CD1c-positive myeloid dendritic cell (primary cell): ENCODE results near the gene TWIST2.

Experiments used
- DNase-seq: peaks from one replicate; pipeline ENCODE4 v3.0.0-alpha.2; 2016; ENCODE audit errors: extremely low spot score

TWIST2 gene

DNA sequence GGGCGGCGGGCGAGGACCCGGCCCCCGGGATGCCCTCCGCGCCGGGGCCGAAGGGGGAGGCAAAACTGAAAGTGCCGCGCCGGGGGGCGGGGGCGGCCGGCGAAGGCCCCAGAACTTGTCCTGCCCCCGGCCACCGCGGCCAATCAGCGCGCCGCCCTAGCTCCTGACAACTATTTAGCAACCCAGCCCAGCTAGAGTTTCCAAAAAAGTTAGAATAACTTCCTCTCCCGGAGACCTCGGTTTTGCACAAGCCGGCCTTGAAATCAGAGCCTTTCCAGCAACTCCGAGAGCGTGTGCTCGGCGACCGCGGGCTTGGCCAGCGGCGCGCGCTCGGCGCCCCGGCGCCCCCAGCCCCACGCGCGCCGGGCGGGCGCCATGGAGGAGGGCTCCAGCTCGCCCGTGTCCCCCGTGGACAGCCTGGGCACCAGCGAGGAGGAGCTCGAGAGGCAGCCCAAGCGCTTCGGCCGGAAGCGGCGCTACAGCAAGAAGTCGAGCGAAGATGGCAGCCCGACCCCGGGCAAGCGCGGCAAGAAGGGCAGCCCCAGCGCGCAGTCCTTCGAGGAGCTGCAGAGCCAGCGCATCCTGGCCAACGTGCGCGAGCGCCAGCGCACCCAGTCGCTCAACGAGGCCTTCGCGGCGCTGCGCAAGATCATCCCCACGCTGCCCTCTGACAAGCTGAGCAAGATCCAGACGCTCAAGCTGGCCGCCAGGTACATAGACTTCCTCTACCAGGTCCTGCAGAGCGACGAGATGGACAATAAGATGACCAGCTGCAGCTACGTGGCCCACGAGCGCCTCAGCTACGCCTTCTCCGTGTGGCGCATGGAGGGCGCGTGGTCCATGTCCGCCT is at the start of gene TWIST2:
TWIST2 (plus strand) TSS at position 245 of the 850 bp plus-strand sequence; CDS start at position 376, 131 bp downstream.
- DNase-seq: peak; percentile 57

GRCh38 chr2:238801791-238802190 is 46.1 kb upstream of the TWIST2 start:
- DNase-seq: no peak

DNA sequence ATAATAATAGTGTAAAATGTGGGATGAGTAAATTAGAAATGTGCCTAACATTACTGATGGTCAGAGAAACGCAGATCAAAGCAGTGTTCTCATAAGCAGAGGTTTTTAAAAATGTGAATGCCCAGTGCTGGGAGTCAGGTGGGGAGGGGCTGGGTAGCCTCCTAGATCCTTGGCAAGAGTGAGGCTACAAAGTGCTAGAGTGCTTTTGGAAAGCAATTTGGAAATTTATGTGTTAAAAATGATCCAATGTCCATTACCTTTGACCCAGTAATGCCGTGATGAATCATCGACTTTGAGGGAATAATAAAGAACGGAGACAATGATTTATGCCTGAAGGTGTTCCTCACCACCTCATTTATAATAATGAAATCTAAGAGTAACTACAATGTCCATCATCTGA is 44.9 kb upstream of the TWIST2 start:
- no peak for DNase-seq

DNA sequence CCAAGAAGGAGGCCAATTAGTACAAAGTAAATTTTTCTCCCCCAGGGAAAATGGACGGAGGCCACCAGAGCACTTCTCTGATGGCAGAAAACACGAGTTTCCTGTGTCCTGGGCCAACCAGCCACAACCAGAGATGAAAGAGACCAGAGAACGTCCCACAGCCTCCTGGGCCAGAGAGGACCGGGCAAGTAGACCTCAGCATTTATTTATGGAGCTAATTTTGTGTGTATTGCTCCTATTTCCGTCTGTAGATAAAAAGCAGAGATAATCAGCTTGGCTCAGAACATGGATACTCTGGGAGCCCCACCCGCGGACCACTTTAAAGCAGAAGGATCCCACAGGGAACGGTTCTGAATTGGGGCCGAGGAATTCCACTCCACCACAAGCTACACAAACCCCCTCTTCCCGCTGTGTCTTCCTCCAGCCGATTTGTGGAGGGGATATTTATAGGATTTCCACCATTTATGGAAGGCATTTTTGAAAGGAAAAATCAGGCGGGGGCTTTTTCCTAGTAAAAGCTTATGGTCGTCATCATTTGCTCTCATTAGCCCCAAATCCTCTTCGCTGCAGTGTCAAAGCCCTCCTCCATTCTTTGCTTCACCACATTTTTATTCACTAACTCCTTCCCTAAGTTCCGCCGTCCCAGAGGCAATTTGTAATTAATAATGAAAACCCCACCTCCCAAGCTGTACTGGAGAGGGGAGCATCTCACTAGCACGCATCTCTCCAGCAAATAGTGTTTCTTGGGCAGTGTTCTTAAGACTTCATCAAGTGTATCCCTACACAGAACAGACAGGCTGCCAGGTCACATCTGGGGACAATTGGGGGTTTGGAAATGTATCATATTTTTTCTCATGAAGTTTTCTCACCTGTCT is 43.7 kb upstream of the TWIST2 start:
- no peak for DNase-seq

GRCh38 chr2:238808761-238809160 is 39.1 kb upstream of the TWIST2 start:
- DNase-seq: no peak

- DNase-seq: no peak
Measured at GRCh38 chr2:238810321-238810720, 37.6 kb upstream of the TWIST2 start.

GRCh38 chr2:238811293-238811692 is 36.6 kb upstream of the TWIST2 start:
- no peak for DNase-seq

DNA sequence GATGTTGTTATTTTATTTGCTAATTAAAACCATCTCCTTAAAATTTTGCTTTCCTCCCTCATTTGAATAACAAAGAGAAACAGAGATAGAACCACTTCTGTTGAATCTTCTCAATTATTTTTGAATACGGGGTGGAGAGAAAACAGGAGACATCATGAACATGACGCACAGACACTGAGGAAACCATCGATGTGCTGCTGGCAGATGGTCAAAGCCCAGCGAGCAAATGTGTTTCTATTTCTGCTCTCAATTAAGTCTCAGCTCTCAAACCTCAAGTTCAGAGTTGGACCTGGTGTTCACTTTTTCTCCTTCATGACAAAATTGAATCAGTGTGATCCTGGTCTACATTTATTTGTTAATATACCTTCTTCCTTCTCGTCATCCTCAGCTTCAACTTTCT is 36.1 kb upstream of the TWIST2 start:
- no peak for DNase-seq

DNA sequence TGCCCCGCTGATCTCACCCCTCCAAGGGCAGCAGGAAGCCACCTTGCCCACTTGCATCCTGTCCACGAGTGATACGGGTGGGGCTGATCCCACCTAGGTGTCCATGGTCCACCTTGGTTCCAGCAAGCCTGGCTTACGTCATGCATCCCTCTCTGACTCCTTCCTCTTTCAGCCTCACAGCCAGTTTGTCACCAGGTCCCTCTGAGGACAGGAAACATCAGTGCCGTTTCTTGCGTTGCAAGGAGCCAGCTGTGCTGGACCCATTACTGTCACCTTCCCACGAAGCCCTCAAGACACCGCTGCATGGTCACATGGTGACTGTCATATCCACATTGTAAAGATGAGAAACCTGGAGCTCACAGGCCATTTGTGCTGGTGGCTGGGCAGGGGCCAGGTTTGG is 34.8 kb upstream of the TWIST2 start:
- DNase-seq: no peak

DNA sequence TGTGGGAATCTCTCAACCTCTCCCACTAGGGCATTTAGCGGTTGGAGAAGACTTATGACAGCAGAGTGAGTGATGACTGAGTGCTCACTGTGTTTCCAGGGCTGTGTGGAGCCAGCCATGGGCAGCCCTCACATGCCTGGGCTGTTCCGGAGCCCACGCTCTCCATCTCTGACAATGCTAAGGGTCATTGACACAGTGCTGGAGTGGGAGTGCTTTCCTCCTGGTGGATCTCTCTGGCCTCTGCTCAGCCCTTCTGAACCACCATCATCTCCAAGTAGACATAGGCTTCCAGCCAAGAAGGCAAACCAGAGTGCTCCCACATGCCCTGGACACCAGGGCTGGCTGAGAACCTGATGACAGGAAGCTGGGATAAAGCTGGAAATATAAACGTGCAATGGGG is 33.1 kb upstream of the TWIST2 start:
- DNase-seq: no peak

GRCh38 chr2:238816291-238816690 is 31.6 kb upstream of the TWIST2 start:
- no peak for DNase-seq

DNA sequence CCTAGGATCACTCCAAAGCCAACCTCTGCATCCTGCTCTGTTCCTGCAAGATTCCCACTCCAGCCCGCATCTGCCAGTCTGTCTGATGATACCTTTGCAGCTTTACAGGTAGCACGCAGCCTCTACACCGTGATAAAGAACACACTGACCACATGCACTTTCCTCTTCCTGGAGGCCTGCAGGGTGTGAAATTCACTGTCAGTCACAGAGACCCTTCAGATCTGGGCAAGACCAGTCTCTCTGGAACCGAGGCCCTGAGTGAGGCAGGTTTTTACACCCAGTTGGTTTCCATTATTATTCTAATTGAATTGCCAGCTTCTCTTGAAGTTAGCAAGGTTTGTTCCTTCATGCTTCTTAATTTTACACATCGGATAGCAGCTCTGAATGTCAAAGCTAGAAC is 30.5 kb upstream of the TWIST2 start:
- no peak for DNase-seq

GRCh38 chr2:238817891-238818290 is 30.0 kb upstream of the TWIST2 start:
- DNase-seq: no peak

GRCh38 chr2:238818561-238818960 is 29.3 kb upstream of the TWIST2 start:
- no peak for DNase-seq

DNA sequence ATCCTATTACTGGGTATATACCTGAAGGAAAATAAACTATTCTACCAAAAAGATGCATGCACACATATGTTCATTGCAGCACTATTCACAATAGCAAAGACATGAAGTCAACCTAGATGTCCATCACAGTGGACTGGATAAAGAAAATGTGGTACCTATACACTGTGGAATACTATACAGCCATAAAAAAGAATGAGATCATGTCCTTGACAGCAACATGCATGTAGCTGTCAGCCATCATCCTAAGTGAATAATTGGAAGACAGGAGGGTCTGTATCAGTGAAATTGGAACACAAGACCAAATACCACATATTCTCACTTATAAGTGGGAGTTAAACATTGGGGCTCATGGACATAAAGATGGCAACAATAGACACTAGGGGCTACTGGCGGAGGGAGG is 27.7 kb upstream of the TWIST2 start:
- DNase-seq: no peak

- DNase-seq: no peak
Measured at GRCh38 chr2:238820916-238821315, 27.0 kb upstream of the TWIST2 start.

DNA sequence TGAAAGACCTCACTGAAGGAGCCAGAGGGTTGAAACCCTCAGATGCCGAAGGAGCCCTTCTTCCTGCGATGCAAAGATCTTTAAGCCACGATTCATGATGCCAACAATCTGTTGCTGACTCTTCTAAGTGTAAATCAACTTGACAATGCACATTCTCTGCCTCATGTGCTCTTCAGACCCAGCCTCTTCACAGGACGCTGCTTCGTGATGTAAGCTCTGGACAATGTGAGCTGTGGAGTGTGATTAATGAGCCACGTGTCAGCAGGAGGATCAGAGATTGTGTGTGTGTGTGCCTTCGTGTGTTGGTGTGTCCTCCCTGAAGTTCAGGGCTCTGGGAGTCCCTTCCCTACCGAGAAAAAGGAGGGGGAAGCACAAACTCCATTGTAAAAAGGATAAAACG is 26.5 kb upstream of the TWIST2 start:
- no peak for DNase-seq

DNA sequence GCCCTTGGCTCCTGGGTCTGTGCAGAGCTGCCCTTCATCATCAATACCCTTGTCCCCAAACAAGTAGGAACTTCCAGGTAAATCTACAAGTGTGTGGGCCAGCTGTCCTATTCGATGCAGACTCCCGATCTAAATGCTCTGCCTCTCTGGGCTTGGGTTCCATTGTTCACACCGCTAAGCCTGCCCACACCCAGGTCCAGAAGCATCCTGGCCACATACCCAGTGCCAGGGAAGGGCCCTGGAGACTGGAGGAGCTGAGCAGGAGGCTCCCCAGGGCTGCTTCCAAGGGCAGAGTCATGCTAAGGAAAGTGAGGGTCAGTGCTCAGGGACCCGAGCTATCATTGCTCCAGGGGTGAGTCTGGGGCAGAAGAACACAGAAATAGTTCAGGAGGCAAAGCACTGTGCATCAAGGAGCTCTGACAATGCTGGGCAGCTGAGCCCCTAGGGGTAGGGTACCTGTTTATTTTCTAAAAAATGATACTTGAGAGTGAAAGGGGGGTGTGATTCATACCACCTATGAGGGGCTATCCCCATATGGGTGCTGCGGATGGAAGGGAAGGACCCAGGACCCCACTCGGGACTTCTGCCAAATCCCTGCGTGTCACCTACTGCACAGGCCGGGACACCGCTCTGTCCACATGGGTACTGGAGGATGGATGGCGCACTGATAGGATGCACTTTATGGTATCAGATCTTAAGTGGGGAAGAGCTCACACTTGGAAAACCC is 25.8 kb upstream of the TWIST2 start:
- no peak for DNase-seq

DNA sequence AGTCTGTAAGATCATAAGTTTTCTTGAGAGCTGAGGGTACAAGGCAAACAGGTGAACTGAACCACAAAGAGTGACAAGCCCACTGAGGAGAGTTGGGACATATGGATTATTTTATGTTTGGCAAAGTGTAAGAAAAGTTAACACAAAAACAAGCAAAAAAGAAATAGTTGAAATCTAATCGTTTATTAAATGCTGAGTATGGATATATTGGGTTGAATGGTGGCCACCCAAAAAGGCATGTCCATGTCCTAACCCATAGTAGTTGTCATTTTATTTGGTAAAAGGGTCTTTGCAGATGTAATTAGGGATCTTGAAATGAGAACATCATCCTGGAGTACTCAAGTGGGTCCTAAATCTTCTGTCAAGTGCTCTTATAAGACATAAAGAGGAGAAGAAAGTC is 24.9 kb upstream of the TWIST2 start:
- no peak for DNase-seq

- no peak for DNase-seq
Measured at GRCh38 chr2:238831177-238831576, 16.7 kb upstream of the TWIST2 start.

GRCh38 chr2:238834982-238835381 is 12.9 kb upstream of the TWIST2 start:
- no peak for DNase-seq

GRCh38 chr2:238835726-238836301 is 12.1 kb upstream of the TWIST2 start:
- DNase-seq: no peak
